ENCODE measurements around the gene RCOR2.
A peak's percentile ranks its signal among the peaks of the same experiment; 100 is the strongest.

Gene RCOR2

GRCh38 chr11:63929616-63930015 is 12.7 kb upstream of the RCOR2 start:
- DNase-seq (ENCODE audit: low read depth, low spot score) = no peak
- in situ Hi-C loops (cut with HindIII; ENCODE audit: low sequenced_read_pairs) = no loop called here
- no peak overlapping the region for H3K4me3 ChIP-seq (ENCODE audit: low read depth, low read length)
- TF ChIP-seq CTCF (IDR thresholded peaks at IDR 0.05; ENCODE audit: low read depth, low read length) = no peak

GRCh38 chr11:63923319-63923718 is 6.4 kb upstream of the RCOR2 start:
- TF ChIP-seq CTCF (IDR thresholded peaks at IDR 0.05; ENCODE audit: low read depth, low read length) = no peak
- no peak overlapping the region for H3K4me3 ChIP-seq (ENCODE audit: low read depth, low read length)
- DNase-seq (ENCODE audit: low read depth, low spot score) = no peak
- in situ Hi-C loops (cut with HindIII; ENCODE audit: low sequenced_read_pairs) = no loop called here

- TF ChIP-seq CTCF (IDR thresholded peaks at IDR 0.05; ENCODE audit: low read depth, low read length) = no peak
- in situ Hi-C loops (cut with HindIII; ENCODE audit: low sequenced_read_pairs) = no loop called here
- H3K4me3 ChIP-seq (ENCODE audit: low read depth, low read length) = no peak overlapping the region
- no peak for DNase-seq (ENCODE audit: low read depth, low spot score)
Measured at GRCh38 chr11:63922673-63923192, 5.8 kb upstream of the RCOR2 start.

GRCh38 chr11:63920939-63921417 is 4.0 kb upstream of the RCOR2 start:
- peak; percentile 70 for TF ChIP-seq CTCF (IDR thresholded peaks at IDR 0.05; ENCODE audit: low read depth, low read length)
- in situ Hi-C loops (cut with HindIII; ENCODE audit: low sequenced_read_pairs) = no loop called here
- H3K4me3 ChIP-seq (ENCODE audit: low read depth, low read length) = no peak overlapping the region
- DNase-seq (ENCODE audit: low read depth, low spot score) = no peak

GRCh38 chr11:63920126-63920938 is 3.4 kb upstream of the RCOR2 start:
- no peak for TF ChIP-seq CTCF (IDR thresholded peaks at IDR 0.05; ENCODE audit: low read depth, low read length)
- in situ Hi-C loops (cut with HindIII; ENCODE audit: low sequenced_read_pairs) = no loop called here
- no peak for DNase-seq (ENCODE audit: low read depth, low spot score)
- no peak overlapping the region for H3K4me3 ChIP-seq (ENCODE audit: low read depth, low read length)

- DNase-seq (ENCODE audit: low read depth, low spot score) = peak; percentile 37
- H3K4me3 ChIP-seq (ENCODE audit: low read depth, low read length) = no peak overlapping the region
- no peak for TF ChIP-seq CTCF (IDR thresholded peaks at IDR 0.05; ENCODE audit: low read depth, low read length)
- in situ Hi-C loops (cut with HindIII; ENCODE audit: low sequenced_read_pairs) = no loop called here
Measured at GRCh38 chr11:63919267-63920125, 2.5 kb upstream of the RCOR2 start.

Data from astrocyte of the spinal cord (primary cell).